ENCODE results near the gene RIPOR1. TPM values are rescaled to one million over a fixed set of nuclear protein-coding genes. Genes with fewer than 3 reads are reported as not detected.

RIPOR1 gene
- polyA plus RNA-seq, 1 of the 3 experiments (the other 2 are of a cell fraction), result 24.7 TPM

- H3K9me3 ChIP-seq, result no peaks in the 10 kb centered on the region
- POLR2A ChIA-PET, result interaction anchor here (1.2 kb wide), 1 partner anchor 110 kb away, joined by 4 read pairs; no protein-coding TSS in a partner anchor
- no peak overlapping the region for H3K4me3 ChIP-seq (ENCODE audit: low read depth in 2 of 2, low read length in 1 of 2)
- peaks cover 34 to 59% of the 10 kb centered on the region in 2 experiments for H3K36me3 ChIP-seq (replicated peaks in 1 of 2; ENCODE audit: control insufficient read depth in 1 of 2, insufficient read depth in 2 of 2, low read length in 1 of 2)
- no peaks in the 10 kb centered on the region for H3K27me3 ChIP-seq (ENCODE audit: insufficient read depth)
- no peak for DNase-seq
- H4K20me1 ChIP-seq (ENCODE audit: insufficient read depth), result peaks cover 46% of the 10 kb centered on the region
- H3K4me1 ChIP-seq (ENCODE audit: control insufficient read depth in 1 of 2, insufficient read depth in 2 of 2, low read depth in 1 of 2, low read length in 1 of 2), result no peaks in the 10 kb centered on the region
- no peak overlapping the region for H2AFZ ChIP-seq (ENCODE audit: low read depth)
- no peak overlapping the region for H3K27ac ChIP-seq (ENCODE audit: low read depth in 2 of 2, low read length in 1 of 2)
- H3K79me2 ChIP-seq (ENCODE audit: insufficient read depth), result peaks cover 19% of the 10 kb centered on the region; the same call in 1 of the 2 replicates
- CTCF ChIA-PET, result interaction anchor here (0.9 to 15.5 kb wide), 8 partner anchors 12 to 125 kb away, joined by 3 to 263 read pairs (median 10); partner anchors contain the start of genes CARMIL2, CTCF and RIPOR1
- no peak for TF ChIP-seq YY1 (IDR thresholded peaks at IDR 0.05; ENCODE audit: low read depth)
- no peak for TF ChIP-seq RAD21 (IDR thresholded peaks at IDR 0.05; ENCODE audit: low read length)
- no peak for TF ChIP-seq RXRA (IDR thresholded peaks at IDR 0.05; ENCODE audit: borderline replicate concordance, low read depth)
- no peak for TF ChIP-seq GABPA (IDR thresholded peaks at IDR 0.05; ENCODE audit: low read depth)
- TF ChIP-seq TCF12 (IDR thresholded peaks at IDR 0.05), result no peak
- no peak for TF ChIP-seq EZH2phosphoT487 (IDR thresholded peaks at IDR 0.05; ENCODE audit: borderline replicate concordance, low read depth)
- TF ChIP-seq MAX (IDR thresholded peaks at IDR 0.05; ENCODE audit: low read depth), result no peak
- H3K4me2 ChIP-seq, result no peak overlapping the region
- WGBS (ENCODE audit: low lambda C conversion rate), result 94% methylated on average over 6 of the region's 6 CpGs
- H3F3A ChIP-seq (replicated peaks; ENCODE audit: insufficient read depth), result peaks cover 9% of the 10 kb centered on the region
- no peaks in the 10 kb centered on the region for H3K9me2 ChIP-seq
- H3K9ac ChIP-seq, result no peak overlapping the region
Observed at GRCh38 chr16:67543582-67543981, 15.0 kb downstream of the RIPOR1 start.

GRCh38 chr16:67544329-67544841, 15.8 kb downstream of the RIPOR1 start:
- Histone ChIP-seq H3K9me3 (no peaks in the 10 kb centered on the region), H4K20me1 (ENCODE audit: insufficient read depth) (peaks cover 38% of the 10 kb centered on the region), H3K9ac (no peak overlapping the region), H3K4me2 (no peak overlapping the region), H3K4me3 (ENCODE audit: low read depth in 2 of 2, low read length in 1 of 2) (no peak overlapping the region), H3K27me3 (ENCODE audit: insufficient read depth) (no peaks in the 10 kb centered on the region), H2AFZ (ENCODE audit: low read depth) (no peak overlapping the region), H3K4me1 (ENCODE audit: control insufficient read depth in 1 of 2, insufficient read depth in 2 of 2, low read depth in 1 of 2, low read length in 1 of 2) (no peaks in the 10 kb centered on the region), H3K79me2 (ENCODE audit: insufficient read depth) (peaks cover 12% of the 10 kb centered on the region; the same call in 1 of the 2 replicates), H3F3A (replicated peaks; ENCODE audit: insufficient read depth) (peaks cover 9% of the 10 kb centered on the region), H3K9me2 (no peaks in the 10 kb centered on the region), H3K27ac (ENCODE audit: low read depth in 2 of 2, low read length in 1 of 2) (no peak overlapping the region), H3K36me3 (replicated peaks in 1 of 2; ENCODE audit: control insufficient read depth in 1 of 2, insufficient read depth in 2 of 2, low read length in 1 of 2) (peaks cover 34 to 59% of the 10 kb centered on the region in 2 experiments)
- 80% methylated on average over 8 of the region's 13 CpGs for whole genome bisulfite sequencing (ENCODE audit: low lambda C conversion rate)
- POLR2A ChIA-PET, result no interaction called here
- TF ChIP-seq CTCF (IDR thresholded peaks at IDR 0.05) (peak; percentile 25; the same call in 1 of the 2 replicates), SMC3 (IDR thresholded peaks at IDR 0.05; ENCODE audit: low read depth, low read length) (no peak)
- DNase-seq, result peak; percentile 37
- CTCF ChIA-PET, result interaction anchor here (0.9 to 15.5 kb wide), 11 partner anchors 8 to 124 kb away, joined by 3 to 263 read pairs (median 8); partner anchors contain the start of genes CARMIL2, CTCF and RIPOR1

Measured in SK-N-SH (cell line).